Measurements from ENCODE around the gene CORO2B. TPM values are rescaled to one million over a fixed set of nuclear protein-coding genes. Genes with fewer than 3 reads are reported as not detected.

CORO2B gene
- total RNA-seq, 2 donors from 2014 or later, result 4.3 to 8.5 TPM

GRCh38 chr15:68580026-68580882 is 1.5 kb downstream of the CORO2B start:
- H3K9me3 ChIP-seq, result no peaks in the 10 kb centered on the region
- H3K36me3 ChIP-seq, result no peaks in the 10 kb centered on the region
- peaks cover 7 to 57% of the 10 kb centered on the region in 2 donors for H3K4me1 ChIP-seq (ENCODE audit: control insufficient read depth in 1 of 2, low read depth in 2 of 2)
- TF ChIP-seq, protein P1, sequence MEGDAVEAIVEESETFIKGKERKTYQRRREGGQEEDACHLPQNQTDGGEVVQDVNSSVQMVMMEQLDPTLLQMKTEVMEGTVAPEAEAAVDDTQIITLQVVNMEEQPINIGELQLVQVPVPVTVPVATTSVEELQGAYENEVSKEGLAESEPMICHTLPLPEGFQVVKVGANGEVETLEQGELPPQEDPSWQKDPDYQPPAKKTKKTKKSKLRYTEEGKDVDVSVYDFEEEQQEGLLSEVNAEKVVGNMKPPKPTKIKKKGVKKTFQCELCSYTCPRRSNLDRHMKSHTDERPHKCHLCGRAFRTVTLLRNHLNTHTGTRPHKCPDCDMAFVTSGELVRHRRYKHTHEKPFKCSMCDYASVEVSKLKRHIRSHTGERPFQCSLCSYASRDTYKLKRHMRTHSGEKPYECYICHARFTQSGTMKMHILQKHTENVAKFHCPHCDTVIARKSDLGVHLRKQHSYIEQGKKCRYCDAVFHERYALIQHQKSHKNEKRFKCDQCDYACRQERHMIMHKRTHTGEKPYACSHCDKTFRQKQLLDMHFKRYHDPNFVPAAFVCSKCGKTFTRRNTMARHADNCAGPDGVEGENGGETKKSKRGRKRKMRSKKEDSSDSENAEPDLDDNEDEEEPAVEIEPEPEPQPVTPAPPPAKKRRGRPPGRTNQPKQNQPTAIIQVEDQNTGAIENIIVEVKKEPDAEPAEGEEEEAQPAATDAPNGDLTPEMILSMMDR (IDR thresholded peaks at IDR 0.05), result no peak
- ATAC-seq (ENCODE audit: insufficient number of reproducible peaks, low FRiP score, low read depth), result no peak
- H3K27me3 ChIP-seq (replicated peaks; ENCODE audit: insufficient read depth), result no peaks in the 10 kb centered on the region
- peak overlapping the region; percentile 36 to 42 for H3K27ac ChIP-seq
- DNase-seq (ENCODE audit: low spot score), result no peak
- peak overlapping the region; percentile 91 for H3K4me3 ChIP-seq

DNA sequence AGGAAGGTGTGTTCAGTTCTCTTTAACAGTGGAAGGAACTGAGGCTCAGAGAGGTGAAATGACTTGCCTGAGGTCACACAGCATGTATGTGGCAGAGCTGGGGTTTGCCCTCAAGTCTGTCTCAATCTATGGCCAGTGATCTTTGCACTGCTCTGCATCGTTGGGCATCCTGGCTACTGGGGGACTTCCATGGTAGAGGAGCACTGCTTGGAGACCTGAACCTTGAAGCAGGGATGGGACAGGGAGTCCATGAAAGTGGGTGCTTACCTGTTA is 2.0 kb downstream of the CORO2B start:
- Histone ChIP-seq H3K9me3 (no peaks in the 10 kb centered on the region), H3K36me3 (no peaks in the 10 kb centered on the region), H3K4me1 (ENCODE audit: control insufficient read depth in 1 of 2, low read depth in 2 of 2) (peaks cover 7 to 62% of the 10 kb centered on the region in 2 donors), H3K4me3 (no peak overlapping the region), H3K27ac (peak overlapping the region in 1 of 2 donors; percentile 42), H3K27me3 (replicated peaks; ENCODE audit: insufficient read depth) (no peaks in the 10 kb centered on the region)
- no peak for DNase-seq (ENCODE audit: low spot score)
- ATAC-seq (ENCODE audit: insufficient number of reproducible peaks, low FRiP score, low read depth), result no peak
- TF ChIP-seq, protein P1 (IDR thresholded peaks at IDR 0.05), result no peak

- Histone ChIP-seq H3K4me1 (ENCODE audit: control insufficient read depth in 1 of 2, low read depth in 2 of 2) (peaks cover 7 to 69% of the 10 kb centered on the region in 2 donors), H3K9me3 (no peaks in the 10 kb centered on the region), H3K4me3 (no peak overlapping the region), H3K27me3 (replicated peaks; ENCODE audit: insufficient read depth) (no peaks in the 10 kb centered on the region), H3K27ac (peak overlapping the region; percentile 20 to 48), H3K36me3 (no peaks in the 10 kb centered on the region)
- TF ChIP-seq, protein P1 (IDR thresholded peaks at IDR 0.05), result no peak
- no peak for DNase-seq (ENCODE audit: low spot score)
- no peak for ATAC-seq (ENCODE audit: insufficient number of reproducible peaks, low FRiP score, low read depth)
These were observed 2.9 kb downstream of the CORO2B start for GRCh38 chr15:68581725-68582124.

DNA sequence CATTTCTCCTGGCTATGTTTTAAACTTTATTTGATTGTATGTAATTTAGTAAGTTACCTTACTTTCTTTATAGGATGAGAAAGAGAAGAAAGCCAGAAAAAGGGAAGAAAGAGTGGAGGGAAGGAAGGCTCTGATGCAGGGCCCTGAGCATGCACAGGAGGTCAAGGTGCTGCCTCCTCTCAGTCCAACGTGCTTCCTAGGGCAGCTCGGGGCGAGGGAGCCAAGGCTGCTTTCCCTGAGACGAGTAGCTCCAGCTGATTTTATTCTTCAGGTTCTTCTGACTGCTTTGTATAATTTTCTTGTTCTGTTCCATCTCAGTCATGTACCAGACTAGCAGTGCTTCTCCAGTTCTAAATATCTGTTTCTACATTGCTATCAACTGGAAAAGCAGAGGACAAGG is 3.4 kb downstream of the CORO2B start:
- Histone ChIP-seq H3K4me3 (no peak overlapping the region), H3K9me3 (no peaks in the 10 kb centered on the region), H3K27me3 (replicated peaks; ENCODE audit: insufficient read depth) (no peaks in the 10 kb centered on the region), H3K27ac (peak overlapping the region; percentile 20 to 48), H3K4me1 (ENCODE audit: control insufficient read depth in 1 of 2, low read depth in 2 of 2) (peaks cover 7 to 67% of the 10 kb centered on the region in 2 donors), H3K36me3 (no peaks in the 10 kb centered on the region)
- DNase-seq (ENCODE audit: low spot score), result no peak
- ATAC-seq (ENCODE audit: insufficient number of reproducible peaks, low FRiP score, low read depth), result no peak
- TF ChIP-seq, protein P1 (IDR thresholded peaks at IDR 0.05), result no peak

DNA sequence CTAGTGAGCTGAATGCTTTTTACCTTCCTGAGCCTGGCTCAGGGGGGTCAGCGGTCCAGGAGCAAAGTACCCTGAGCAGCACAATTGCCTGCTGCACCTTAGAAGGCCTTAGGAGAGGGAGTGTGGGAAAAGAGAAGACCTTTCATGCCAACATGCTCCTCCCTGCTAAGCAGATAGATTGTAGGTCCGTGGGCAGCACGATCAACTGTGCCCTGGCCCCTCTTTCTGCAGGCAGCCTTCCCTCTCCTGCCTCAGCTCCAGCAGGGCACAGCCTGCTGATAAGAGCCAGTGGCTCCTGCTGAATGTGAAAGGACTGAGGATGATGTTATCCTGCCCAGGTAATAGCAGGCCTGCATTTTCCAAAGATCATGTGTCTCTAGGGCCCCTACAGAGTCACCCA is 4.1 kb downstream of the CORO2B start:
- DNase-seq (ENCODE audit: low spot score), result no peak
- H3K27ac ChIP-seq, result peak overlapping the region; percentile 20 to 61

More for the DNA sequence above, 4.1 kb downstream of the CORO2B start:
- TF ChIP-seq, protein P1 (IDR thresholded peaks at IDR 0.05), result no peak
- H3K4me3 ChIP-seq, result no peak overlapping the region
- H3K36me3 ChIP-seq, result no peaks in the 10 kb centered on the region
- H3K27me3 ChIP-seq (replicated peaks; ENCODE audit: insufficient read depth), result no peaks in the 10 kb centered on the region
- peaks cover 6 to 61% of the 10 kb centered on the region in 2 donors for H3K4me1 ChIP-seq (ENCODE audit: control insufficient read depth in 1 of 2, low read depth in 2 of 2)
- no peaks in the 10 kb centered on the region for H3K9me3 ChIP-seq
- ATAC-seq (ENCODE audit: insufficient number of reproducible peaks, low FRiP score, low read depth), result no peak
